AG10803 (cell line): ENCODE measurements around the gene ALG6.
A peak's percentile ranks its signal among the peaks of the same experiment; 100 is the strongest.

Experiments
- DNase-seq: peaks from one replicate; pipeline ENCODE4 v3.0.0; 2010; ENCODE audit warnings: low read depth
- H3K4me3 ChIP-seq: 2 replicates; pipeline ENCODE4 v1.5.1; 2011; ENCODE audit warnings: mild to moderate bottlenecking, low read length, control low read depth
- TF ChIP-seq, protein P1 (sequence below): conservative IDR thresholded peaks from 2 replicates; pipeline ENCODE4 v1.5.1; 2011; ENCODE audit warnings: mild to moderate bottlenecking, low read length, control low read depth, inconsistent platforms

ALG6 gene

DNA sequence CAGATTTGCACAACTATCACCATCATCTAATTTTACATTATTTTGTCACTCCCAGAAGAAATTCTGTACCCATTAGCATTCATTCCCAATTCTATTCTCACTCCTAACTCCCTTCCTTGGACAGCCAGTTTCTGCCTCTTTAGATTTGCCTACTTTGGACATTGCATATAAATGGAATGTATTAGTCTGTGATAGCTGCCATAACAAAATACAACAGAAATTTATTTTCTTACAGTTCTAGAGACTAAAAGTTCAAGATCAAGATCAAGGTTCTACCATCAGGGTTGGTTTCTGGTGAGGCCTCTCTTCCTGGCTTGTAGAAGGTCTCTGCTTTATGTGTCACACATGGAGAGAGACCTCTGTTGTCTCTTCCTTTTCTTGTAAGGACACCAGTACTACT, 61.9 kb downstream of the ALG6 start:
- no peak for DNase-seq
- TF ChIP-seq, protein P1, sequence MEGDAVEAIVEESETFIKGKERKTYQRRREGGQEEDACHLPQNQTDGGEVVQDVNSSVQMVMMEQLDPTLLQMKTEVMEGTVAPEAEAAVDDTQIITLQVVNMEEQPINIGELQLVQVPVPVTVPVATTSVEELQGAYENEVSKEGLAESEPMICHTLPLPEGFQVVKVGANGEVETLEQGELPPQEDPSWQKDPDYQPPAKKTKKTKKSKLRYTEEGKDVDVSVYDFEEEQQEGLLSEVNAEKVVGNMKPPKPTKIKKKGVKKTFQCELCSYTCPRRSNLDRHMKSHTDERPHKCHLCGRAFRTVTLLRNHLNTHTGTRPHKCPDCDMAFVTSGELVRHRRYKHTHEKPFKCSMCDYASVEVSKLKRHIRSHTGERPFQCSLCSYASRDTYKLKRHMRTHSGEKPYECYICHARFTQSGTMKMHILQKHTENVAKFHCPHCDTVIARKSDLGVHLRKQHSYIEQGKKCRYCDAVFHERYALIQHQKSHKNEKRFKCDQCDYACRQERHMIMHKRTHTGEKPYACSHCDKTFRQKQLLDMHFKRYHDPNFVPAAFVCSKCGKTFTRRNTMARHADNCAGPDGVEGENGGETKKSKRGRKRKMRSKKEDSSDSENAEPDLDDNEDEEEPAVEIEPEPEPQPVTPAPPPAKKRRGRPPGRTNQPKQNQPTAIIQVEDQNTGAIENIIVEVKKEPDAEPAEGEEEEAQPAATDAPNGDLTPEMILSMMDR, result no peak
- H3K4me3 ChIP-seq, result no peak overlapping the region

DNA sequence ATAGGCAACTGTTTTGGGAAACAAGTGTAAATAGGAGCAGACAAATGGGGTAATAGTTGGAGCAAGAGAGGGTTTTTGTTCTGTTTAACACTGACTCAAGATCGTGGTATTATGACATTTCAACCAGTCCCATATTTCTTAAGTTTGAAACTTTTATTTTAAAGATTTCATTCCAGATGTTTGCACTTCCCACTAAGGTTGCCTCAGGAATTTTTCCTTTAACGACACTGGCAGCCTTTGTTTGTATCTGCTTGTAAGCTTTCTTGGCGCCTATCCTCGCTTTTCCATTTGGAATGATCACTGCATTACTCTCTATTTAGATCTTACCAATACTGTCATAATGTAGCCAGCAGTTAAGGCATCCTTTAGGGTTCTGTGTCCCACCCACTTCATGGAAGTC, 67.7 kb downstream of the ALG6 start:
- no peak overlapping the region for H3K4me3 ChIP-seq
- TF ChIP-seq, protein P1, result no peak
- DNase-seq, result peak; percentile 83

DNA sequence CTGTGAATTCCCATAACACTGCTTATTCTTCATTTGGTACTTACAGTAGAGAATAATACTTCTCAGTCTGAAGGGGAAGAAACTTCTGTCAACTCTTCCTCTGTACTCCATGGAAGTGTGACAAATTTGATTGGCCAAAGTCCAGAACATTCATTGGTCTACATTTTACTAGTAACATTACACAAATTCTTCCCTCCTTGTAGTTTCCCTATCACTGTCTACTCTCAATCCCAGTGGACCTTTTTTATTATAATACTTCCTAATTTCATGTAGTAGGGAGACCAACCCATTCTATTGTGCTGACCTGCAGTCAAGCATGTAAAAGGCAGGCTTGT, 74.7 kb downstream of the ALG6 start:
- TF ChIP-seq, protein P1, result no peak
- no peak overlapping the region for H3K4me3 ChIP-seq
- peak; percentile 35 for DNase-seq

DNA sequence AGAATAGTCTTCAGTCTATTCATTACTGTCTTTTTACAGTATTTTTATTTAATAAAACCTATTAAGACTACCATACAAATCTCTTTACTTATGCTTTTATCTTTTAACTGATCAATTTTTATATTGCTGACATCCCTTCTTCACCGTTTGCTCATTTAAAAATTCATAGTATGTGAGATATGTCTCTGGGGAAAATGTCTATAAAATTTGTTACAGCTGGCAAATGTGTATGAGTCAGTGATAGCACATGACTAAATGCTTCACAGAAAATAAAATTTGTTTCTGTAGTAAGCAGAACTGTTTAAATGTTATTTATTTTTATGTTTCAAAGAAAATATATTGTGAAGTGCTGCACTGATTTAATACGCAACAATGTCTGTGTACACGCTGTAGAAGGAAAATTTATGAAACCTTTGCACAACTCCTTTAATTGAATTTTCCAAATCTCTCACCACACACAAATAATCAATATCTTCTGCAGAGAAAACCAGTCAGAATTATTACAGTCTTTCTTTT, 81.4 kb downstream of the ALG6 start:
- no peak overlapping the region for H3K4me3 ChIP-seq
- DNase-seq, result peak; percentile 58

DNA sequence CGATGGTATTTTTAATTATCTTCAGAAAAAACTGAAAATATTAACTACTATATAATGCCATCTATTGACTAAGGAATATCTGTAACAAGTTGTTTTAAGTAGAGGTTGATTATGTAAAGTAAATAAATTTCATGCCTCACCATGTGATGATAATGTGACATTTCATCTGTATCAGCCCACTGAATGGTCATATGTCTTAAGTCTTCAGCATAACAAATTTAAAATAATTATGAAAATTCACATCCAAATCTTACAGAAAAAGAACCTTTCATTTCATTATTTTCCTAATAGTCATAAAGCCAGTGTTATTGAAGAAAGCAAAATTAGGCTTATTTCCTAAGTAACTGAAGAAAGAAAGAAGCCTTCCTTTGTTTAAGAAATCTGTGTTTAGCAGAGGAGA, 83.0 kb downstream of the ALG6 start:
- DNase-seq, result no peak
- TF ChIP-seq, protein P1, result no peak
- no peak overlapping the region for H3K4me3 ChIP-seq

More for the DNA sequence above, 81.4 kb downstream of the ALG6 start:
- TF ChIP-seq, protein P1, result no peak

DNA sequence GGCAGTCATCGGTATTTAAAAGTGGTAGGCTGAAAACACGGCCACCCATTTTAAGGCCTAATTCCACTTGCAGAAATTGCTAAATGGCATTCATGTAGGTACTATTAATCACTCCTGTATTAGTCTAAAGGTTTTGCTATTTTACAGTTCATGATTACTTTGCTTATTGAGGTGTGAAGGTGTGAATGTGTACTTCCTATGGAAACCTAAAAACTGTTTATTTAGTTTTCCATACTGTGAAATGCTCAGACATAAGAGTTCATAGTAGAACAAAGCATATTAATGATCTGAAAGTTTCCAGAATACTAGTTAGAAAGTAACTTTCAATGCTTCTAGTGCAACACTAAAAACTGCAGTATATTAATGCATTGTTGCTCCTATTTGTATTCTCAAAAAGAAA, 85.8 kb downstream of the ALG6 start:
- TF ChIP-seq, protein P1, result no peak
- DNase-seq, result no peak
- no peak overlapping the region for H3K4me3 ChIP-seq

DNA sequence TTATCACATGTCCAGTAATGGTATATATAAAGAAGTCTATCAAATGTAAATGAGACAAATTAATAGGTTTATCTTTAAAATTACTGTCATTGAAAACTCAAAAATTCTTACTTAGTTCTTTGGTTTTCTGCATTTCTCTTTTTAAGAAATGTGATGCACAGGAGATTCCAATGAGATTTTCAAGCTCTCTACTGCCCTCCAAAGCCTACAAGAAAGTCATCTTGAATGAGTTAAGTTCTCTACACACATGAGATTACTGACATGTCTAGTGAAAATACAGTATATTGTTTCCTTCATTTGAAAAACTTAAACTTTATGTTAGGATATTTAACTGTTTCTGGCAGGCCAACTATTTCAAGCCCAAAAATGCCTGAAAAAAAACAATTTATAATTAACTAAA, 86.8 kb downstream of the ALG6 start:
- no peak overlapping the region for H3K4me3 ChIP-seq
- TF ChIP-seq, protein P1, result peak; percentile 43
- peak; percentile 45 for DNase-seq
